Stomach (tissue), 9 donors: ENCODE data around the gene ADGRF5. TPM values are rescaled to one million over a fixed set of nuclear protein-coding genes. Genes with fewer than 3 reads are reported as not detected.

Experiments used
- DNase-seq, 2 donors: peaks; one replicate each; pipeline versions ENCODE4 v3.0.0 to v3.0.0-alpha.2; 2013 to 2019
- H3K27ac ChIP-seq, 5 donors: fragments of 200-600 bp in 4 of 5; sonication (generic) in 4 of 5; one replicate each; pipeline ENCODE4 v1.5.1; 2013 to 2019; ENCODE audit warnings: mild to moderate bottlenecking in 1 of 5, moderate library complexity in 1 of 5
- H3K27me3 ChIP-seq, 3 donors: fragments of 200-600 bp; sonication (generic); one replicate each; pipeline ENCODE4 v1.5.1; 2017 to 2019; ENCODE audit warnings: mixed run types in 1 of 3
- H3K36me3 ChIP-seq, 4 donors: fragments of 200-600 bp; sonication (generic); 1 replicate in 3 of 4; 2 replicates in 1 of 4; pipeline ENCODE4 v1.5.1; 2016 to 2019
- H3K4me1 ChIP-seq, 4 donors: fragments of 200-600 bp; sonication (generic); one replicate each; pipeline ENCODE4 v1.5.1; 2016 to 2019
- H3K4me3 ChIP-seq, 4 donors: fragments of 200-600 bp; sonication (generic) in 3 of 4; one replicate each; pipeline ENCODE4 v1.5.1; 2016 to 2019; ENCODE audit warnings: mild to moderate bottlenecking in 1 of 4
- H3K9me3 ChIP-seq, 4 donors: fragments of 200-600 bp; sonication (generic); one replicate each; pipeline ENCODE4 v1.5.1; 2016 to 2019
- EP300 ChIP-seq: sonication (generic); formaldehyde crosslinking; IDR thresholded peaks from one replicate; pipeline ENCODE4 v1.6.1; 2017; ENCODE audit warnings: antibody characterized with exemption
- POLR2A ChIP-seq, 4 donors: fragments of 450-650 bp; IDR thresholded peaks; one replicate each; pipeline ENCODE4 v1.6.1; 2016; ENCODE audit warnings: antibody characterized with exemption in 4 of 4, control low read depth in 2 of 4, mild to moderate bottlenecking in 1 of 4, moderate library complexity in 1 of 4
- POLR2AphosphoS5 ChIP-seq, 3 donors: sonication (generic); formaldehyde crosslinking; IDR thresholded peaks; one replicate each; pipeline ENCODE4 v1.6.1; 2016; ENCODE audit warnings: antibody characterized with exemption in 3 of 3
- WGBS, 5 donors: extraction: QIAGEN DNeasy Blood & Tissue Kit in 3 of 5; methylation state at CpG; one replicate each; pipeline versions ENCODE4 v1.1.5 to v1.1.7; 2013 to 2018; 5-methylcytosine and 5-hydroxymethylcytosine counted together
- intact Hi-C: fragments of 100-400 bp; cut with DNase I; formaldehyde crosslinking; loops from one replicate; pipeline ENCODE4 v1.15.1; 2023; ENCODE audit warnings: low total_unique reads
- polyA plus RNA-seq, 3 donors: library from polyadenylated mRNA; stranded (reverse); fragments of 200-250 nt; gene quantifications; one replicate each; pipeline ENCODE4 v1.2.3, GENCODE V29; 2013
- total RNA-seq, 5 donors: library from RNA; depleted of rRNA; stranded (reverse); fragments of >200 nt; gene quantifications; one replicate each; pipeline versions ENCODE4 v1.1.0 to v1.2.3, GENCODE V29; 2014 to 2016
- TF ChIP-seq, protein P1 (sequence below), 7 experiments: fragments of 450-650 bp in 4 of 7; fragments of 200-600 bp in 3 of 7; sonication (generic) in 3 of 7; IDR thresholded peaks; one replicate each; pipeline ENCODE4 v1.5.1; 2016 to 2019; ENCODE audit warnings: antibody characterized with exemption in 7 of 7, control low read depth in 2 of 7, mild to moderate bottlenecking in 1 of 7
- donor health status: healthy with polysubstance abuse.
- donor health status: Bipolar disorder and iron deficiency.
- donor health status: healthy.

The ADGRF5 gene
- total and polyA plus RNA-seq, 8 donors, result 0.29 to 34.0 (median 3.9) TPM

DNA sequence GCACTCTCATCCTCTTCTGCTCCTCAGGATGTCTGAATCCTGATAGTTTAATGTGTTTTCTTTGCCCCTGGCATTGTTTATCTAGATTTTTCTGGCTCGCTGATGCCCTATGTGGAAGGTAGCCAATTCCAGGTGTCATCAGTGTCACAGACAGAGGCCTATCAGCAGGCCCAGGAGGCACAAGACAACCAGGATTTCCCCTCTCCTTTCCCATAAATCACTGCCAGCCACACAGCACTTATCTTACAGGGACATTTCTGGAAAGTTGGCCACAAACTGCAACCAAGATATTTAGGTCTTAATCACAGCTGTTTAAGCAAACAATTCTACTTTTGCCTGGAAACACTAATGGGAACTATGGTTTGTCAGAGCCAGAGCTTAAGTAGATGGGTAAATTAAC is 28.1 kb downstream of the ADGRF5 start:
- H3K9me3 ChIP-seq, result no peaks in the 10 kb centered on the region
- intact Hi-C loops, result no loop called here
- H3K4me3 ChIP-seq, result no peak overlapping the region
- peaks cover 10 to 28% (median 18%) of the 10 kb centered on the region in 4 donors for H3K4me1 ChIP-seq
- TF ChIP-seq POLR2A (IDR thresholded peaks at IDR 0.05), result no peak
- TF ChIP-seq, protein P1, sequence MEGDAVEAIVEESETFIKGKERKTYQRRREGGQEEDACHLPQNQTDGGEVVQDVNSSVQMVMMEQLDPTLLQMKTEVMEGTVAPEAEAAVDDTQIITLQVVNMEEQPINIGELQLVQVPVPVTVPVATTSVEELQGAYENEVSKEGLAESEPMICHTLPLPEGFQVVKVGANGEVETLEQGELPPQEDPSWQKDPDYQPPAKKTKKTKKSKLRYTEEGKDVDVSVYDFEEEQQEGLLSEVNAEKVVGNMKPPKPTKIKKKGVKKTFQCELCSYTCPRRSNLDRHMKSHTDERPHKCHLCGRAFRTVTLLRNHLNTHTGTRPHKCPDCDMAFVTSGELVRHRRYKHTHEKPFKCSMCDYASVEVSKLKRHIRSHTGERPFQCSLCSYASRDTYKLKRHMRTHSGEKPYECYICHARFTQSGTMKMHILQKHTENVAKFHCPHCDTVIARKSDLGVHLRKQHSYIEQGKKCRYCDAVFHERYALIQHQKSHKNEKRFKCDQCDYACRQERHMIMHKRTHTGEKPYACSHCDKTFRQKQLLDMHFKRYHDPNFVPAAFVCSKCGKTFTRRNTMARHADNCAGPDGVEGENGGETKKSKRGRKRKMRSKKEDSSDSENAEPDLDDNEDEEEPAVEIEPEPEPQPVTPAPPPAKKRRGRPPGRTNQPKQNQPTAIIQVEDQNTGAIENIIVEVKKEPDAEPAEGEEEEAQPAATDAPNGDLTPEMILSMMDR (IDR thresholded peaks at IDR 0.05), result no peak
- 14 to 50% (median 25%) methylated on average over 1 of the region's 1 CpG for WGBS, 5 donors
- no peaks in the 10 kb centered on the region for H3K36me3 ChIP-seq
- H3K27me3 ChIP-seq, result no peaks in the 10 kb centered on the region
- peak in 1 of 2 donors; percentile 33 for DNase-seq
- H3K27ac ChIP-seq, result peak overlapping the region in 4 of 5 donors; percentile 20 to 69 (median 36)

DNA sequence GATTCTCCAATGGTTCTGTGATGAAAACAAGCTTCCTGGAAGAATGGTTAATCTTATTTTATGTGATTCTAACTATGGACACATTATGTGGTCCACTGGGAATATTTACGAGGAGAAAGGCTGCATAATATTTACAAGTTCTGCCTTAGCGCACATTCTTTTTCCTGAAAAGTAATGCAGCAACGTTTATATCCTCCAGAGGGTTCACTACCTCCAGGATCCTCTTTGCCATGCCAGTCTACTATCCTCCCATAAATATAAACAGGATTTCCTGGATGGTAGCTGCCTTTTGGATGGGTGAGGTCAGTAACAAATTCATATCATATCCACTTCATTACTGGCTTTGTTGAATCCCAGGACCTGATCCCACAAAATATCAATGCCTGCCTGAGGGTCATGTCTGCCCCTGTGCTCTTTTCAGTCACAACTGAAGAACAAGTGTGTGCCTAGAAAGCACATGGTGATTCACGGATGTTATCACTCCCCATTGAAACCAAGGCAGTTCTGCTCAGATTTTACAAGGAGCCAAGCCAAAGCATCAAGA is 30.4 kb downstream of the ADGRF5 start:
- Histone ChIP-seq H3K36me3 (no peaks in the 10 kb centered on the region), H3K9me3 (no peaks in the 10 kb centered on the region), H3K4me1 (peaks cover 10 to 28% (median 18%) of the 10 kb centered on the region in 4 donors), H3K27ac (no peak overlapping the region), H3K4me3 (no peak overlapping the region), H3K27me3 (no peaks in the 10 kb centered on the region)
- 34 to 57% (median 44%) methylated on average over 4 of the region's 4 CpGs for WGBS, 5 donors
- TF ChIP-seq POLR2AphosphoS5 (IDR thresholded peaks at IDR 0.05) (no peak), POLR2A (IDR thresholded peaks at IDR 0.05) (no peak), EP300 (no peak)
- TF ChIP-seq, protein P1 (IDR thresholded peaks at IDR 0.05), result no peak
- DNase-seq, result no peak
- intact Hi-C loops, result no loop called here

DNA sequence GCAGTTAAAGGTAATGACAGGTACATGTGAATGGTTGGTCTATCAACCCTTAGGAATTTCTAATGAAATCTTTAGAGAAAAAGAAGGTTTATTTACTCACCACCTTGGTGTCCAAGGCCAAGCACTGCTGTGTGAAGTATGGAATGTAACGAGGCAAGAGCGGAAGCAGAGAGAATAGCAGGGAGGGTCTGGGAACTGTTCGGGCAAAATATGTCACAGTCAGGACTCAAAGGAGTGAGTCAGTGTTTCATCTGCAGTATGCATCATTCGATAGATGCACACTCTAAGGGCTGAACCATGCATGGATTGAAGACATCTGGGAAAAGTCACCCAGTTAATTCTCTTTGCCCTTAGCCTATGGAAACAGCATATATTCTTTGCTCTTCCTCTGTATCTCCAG is 33.2 kb downstream of the ADGRF5 start:
- H3K27me3 ChIP-seq, result no peaks in the 10 kb centered on the region
- TF ChIP-seq EP300 (no peak), POLR2AphosphoS5 (IDR thresholded peaks at IDR 0.05) (no peak), POLR2A (IDR thresholded peaks at IDR 0.05) (no peak)
- TF ChIP-seq, protein P1 (IDR thresholded peaks at IDR 0.05), result no peak
- no peak overlapping the region for H3K4me3 ChIP-seq
- peaks cover 2 to 6% (median 3%) of the 10 kb centered on the region in 4 donors for H3K4me1 ChIP-seq
- intact Hi-C loops, result no loop called here
- H3K9me3 ChIP-seq, result no peaks in the 10 kb centered on the region
- WGBS, 5 donors, result 88 to 96% (median 91%) methylated on average over 4 of the region's 4 CpGs
- no peaks in the 10 kb centered on the region for H3K36me3 ChIP-seq
- no peak for DNase-seq
- H3K27ac ChIP-seq, result no peak overlapping the region

DNA sequence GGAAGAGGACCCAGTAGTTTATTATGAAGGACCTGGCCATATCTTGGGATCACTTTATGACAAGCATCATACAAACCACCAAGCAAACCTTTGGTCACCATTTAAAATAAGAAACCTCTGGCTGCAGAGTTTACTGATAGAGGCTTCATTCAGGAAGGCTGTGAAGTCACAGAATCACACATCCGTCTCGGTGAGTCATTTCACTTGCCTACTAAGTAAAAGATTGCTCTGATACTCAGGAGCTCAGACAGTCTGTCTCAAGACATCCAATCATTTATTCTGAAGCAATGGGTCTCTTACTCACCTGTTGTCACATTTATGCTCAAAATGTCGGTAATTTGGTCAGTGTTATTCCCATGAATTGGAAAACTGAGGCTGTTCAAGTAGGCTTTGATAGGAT is 33.7 kb downstream of the ADGRF5 start:
- intact Hi-C loops, result no loop called here
- Histone ChIP-seq H3K27me3 (no peaks in the 10 kb centered on the region), H3K4me1 (peaks cover 0 to 4% (median under 1%) of the 10 kb centered on the region in 4 donors), H3K9me3 (no peaks in the 10 kb centered on the region), H3K27ac (no peak overlapping the region), H3K36me3 (no peaks in the 10 kb centered on the region), H3K4me3 (no peak overlapping the region)
- TF ChIP-seq EP300 (no peak), POLR2AphosphoS5 (IDR thresholded peaks at IDR 0.05) (no peak), POLR2A (IDR thresholded peaks at IDR 0.05) (no peak)
- TF ChIP-seq, protein P1 (IDR thresholded peaks at IDR 0.05), result no peak
- 50 to 73% (median 58%) methylated on average over 3 of the region's 3 CpGs for WGBS, 5 donors
- no peak for DNase-seq
